Measurements from ENCODE around the gene SMYD3. TPM values are rescaled to one million over a fixed set of nuclear protein-coding genes. Genes with fewer than 3 reads are reported as not detected.

The SMYD3 gene
- total RNA-seq, 1 donor from 2014 or later: 35.4 TPM

DNA sequence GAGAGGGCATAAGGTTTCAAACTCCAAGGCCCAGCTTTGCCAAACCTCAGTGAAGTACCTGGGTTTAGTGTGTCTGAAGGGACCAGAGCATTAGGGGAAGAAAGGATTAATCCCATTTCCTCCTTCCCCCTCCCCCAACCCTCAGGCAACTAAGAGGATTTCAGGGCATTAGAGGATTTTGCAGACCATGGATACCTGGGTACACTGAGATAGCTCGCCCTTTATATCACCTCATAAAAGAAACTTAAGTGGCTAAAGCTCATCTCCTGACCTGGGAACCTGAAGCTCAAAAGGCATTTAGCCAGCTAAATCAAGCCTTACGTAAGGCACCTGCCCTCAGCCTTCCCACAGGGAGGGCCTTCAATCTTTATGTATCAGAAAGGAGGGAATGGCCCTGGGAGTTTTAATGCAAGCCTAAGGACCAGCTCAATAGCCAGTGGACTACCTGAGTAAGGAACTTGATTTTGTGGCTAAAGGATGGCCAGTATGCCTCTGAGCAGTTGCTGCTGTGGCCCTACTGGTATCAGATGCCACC, 26.4 kb upstream of the SMYD3 start:
- no peak overlapping the region for H3K4me3 Mint-ChIP-seq (ENCODE audit: unreplicated experiment)
- H3K27me3 Mint-ChIP-seq (ENCODE audit: unreplicated experiment): peaks cover 3% of the 10 kb centered on the region
- H3K27ac Mint-ChIP-seq (ENCODE audit: unreplicated experiment): no peak overlapping the region
- TF ChIP-seq, protein P1, sequence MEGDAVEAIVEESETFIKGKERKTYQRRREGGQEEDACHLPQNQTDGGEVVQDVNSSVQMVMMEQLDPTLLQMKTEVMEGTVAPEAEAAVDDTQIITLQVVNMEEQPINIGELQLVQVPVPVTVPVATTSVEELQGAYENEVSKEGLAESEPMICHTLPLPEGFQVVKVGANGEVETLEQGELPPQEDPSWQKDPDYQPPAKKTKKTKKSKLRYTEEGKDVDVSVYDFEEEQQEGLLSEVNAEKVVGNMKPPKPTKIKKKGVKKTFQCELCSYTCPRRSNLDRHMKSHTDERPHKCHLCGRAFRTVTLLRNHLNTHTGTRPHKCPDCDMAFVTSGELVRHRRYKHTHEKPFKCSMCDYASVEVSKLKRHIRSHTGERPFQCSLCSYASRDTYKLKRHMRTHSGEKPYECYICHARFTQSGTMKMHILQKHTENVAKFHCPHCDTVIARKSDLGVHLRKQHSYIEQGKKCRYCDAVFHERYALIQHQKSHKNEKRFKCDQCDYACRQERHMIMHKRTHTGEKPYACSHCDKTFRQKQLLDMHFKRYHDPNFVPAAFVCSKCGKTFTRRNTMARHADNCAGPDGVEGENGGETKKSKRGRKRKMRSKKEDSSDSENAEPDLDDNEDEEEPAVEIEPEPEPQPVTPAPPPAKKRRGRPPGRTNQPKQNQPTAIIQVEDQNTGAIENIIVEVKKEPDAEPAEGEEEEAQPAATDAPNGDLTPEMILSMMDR (IDR thresholded peaks at IDR 0.05; ENCODE audit: unreplicated experiment): no peak
- H3K9me3 Mint-ChIP-seq (ENCODE audit: unreplicated experiment): peaks cover 13% of the 10 kb centered on the region
- H3K4me1 Mint-ChIP-seq (ENCODE audit: unreplicated experiment): no peaks in the 10 kb centered on the region
- H3K36me3 Mint-ChIP-seq (ENCODE audit: low read depth, unreplicated experiment): peaks cover 7% of the 10 kb centered on the region
- no peak for DNase-seq (ENCODE audit: low spot score)

DNA sequence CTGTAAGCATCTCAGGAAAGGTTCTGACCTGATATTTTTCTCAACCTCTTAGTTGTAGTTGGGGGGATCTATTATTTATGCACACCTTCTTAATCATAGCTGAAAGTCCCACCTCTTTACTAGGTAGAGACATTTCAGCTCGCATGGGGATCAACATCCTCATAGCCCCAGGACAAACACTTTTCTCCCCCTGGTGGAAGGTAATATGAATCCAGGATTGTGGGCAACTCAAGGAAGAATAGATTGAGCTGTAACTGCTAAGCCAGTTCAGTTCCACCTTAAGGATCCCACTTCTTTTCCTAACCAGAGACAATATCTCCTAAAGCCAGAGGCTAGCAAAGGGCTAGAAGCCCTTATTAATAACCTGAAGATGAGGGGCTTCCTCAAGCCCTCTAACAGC, 25.4 kb upstream of the SMYD3 start:
- Mint-ChIP-seq H3K36me3 (ENCODE audit: low read depth, unreplicated experiment) (peaks cover 7% of the 10 kb centered on the region), H3K4me1 (ENCODE audit: unreplicated experiment) (no peaks in the 10 kb centered on the region), H3K27me3 (ENCODE audit: unreplicated experiment) (peaks cover 3% of the 10 kb centered on the region), H3K4me3 (ENCODE audit: unreplicated experiment) (no peak overlapping the region), H3K9me3 (ENCODE audit: unreplicated experiment) (peaks cover 13% of the 10 kb centered on the region), H3K27ac (ENCODE audit: unreplicated experiment) (no peak overlapping the region)
- TF ChIP-seq, protein P1 (IDR thresholded peaks at IDR 0.05; ENCODE audit: unreplicated experiment): no peak
- no peak for DNase-seq (ENCODE audit: low spot score)

DNA sequence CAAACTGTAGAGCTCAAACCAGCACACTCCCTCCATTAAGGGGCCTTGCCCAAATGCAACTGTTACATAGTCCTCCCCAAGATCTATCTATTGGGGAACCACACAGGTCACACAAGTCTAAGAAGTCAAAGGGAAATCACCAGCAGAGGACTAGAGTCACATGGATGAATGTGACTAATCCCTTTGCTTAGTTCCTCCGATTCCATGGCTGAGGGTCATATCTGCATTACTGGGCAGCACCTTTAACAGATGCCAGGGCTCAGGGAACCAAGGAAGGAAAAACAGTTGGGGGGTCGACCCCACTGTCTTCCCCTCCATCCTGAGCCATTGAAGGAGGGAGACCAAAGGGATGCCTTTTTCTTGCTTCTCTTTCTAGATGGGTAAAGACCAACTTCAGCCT, 23.4 kb upstream of the SMYD3 start:
- peaks cover 5% of the 10 kb centered on the region for H3K36me3 Mint-ChIP-seq (ENCODE audit: low read depth, unreplicated experiment)
- DNase-seq (ENCODE audit: low spot score): no peak
- peaks cover 13% of the 10 kb centered on the region for H3K9me3 Mint-ChIP-seq (ENCODE audit: unreplicated experiment)
- H3K4me1 Mint-ChIP-seq (ENCODE audit: unreplicated experiment): peaks cover 4% of the 10 kb centered on the region
- H3K27me3 Mint-ChIP-seq (ENCODE audit: unreplicated experiment): peaks cover 1% of the 10 kb centered on the region
- no peak overlapping the region for H3K27ac Mint-ChIP-seq (ENCODE audit: unreplicated experiment)
- no peak overlapping the region for H3K4me3 Mint-ChIP-seq (ENCODE audit: unreplicated experiment)
- TF ChIP-seq, protein P1 (IDR thresholded peaks at IDR 0.05; ENCODE audit: unreplicated experiment): no peak

DNA sequence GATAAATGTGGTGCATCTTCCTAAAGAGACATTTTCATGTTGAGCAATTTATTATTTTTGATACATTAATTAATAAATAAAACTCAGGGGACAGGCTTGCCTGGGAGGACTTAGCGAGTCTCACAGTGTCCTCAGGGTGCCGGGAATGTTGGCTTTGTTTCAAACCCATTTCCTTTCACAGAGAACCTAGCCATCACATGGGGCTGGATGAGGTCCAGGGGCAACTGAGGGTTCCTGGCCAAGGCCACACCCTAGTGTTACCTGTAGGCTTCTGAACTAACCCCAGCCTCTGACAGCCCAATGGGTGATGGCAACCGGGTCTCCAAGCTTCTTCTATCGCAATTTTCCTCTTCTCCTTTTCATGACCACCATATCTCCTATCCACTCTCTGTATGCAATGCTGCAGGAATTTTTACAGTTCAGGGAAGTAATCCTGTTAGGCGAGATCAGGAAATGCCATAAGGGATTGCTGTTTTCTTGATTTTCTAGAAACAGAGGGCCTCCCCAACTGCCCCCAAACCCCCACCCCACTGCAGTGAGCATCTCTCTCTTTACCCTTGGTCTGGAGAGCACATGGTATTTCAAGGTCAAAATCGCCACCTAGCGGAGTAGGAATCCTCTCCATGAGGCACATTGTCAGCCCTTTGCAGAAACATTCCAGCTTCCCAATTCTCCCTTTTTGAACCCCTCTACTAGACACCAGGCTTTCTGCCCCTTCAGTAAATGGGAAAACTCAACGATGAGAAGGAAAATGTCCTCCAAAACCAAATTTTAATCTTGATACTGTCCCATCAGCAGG, 22.1 kb upstream of the SMYD3 start:
- peaks cover 5% of the 10 kb centered on the region for H3K36me3 Mint-ChIP-seq (ENCODE audit: low read depth, unreplicated experiment)

More for the DNA sequence above, 22.1 kb upstream of the SMYD3 start:
- TF ChIP-seq, protein P1 (IDR thresholded peaks at IDR 0.05; ENCODE audit: unreplicated experiment): no peak
- H3K4me3 Mint-ChIP-seq (ENCODE audit: unreplicated experiment): no peak overlapping the region
- no peak for DNase-seq (ENCODE audit: low spot score)
- peaks cover 1% of the 10 kb centered on the region for H3K27me3 Mint-ChIP-seq (ENCODE audit: unreplicated experiment)
- no peak overlapping the region for H3K27ac Mint-ChIP-seq (ENCODE audit: unreplicated experiment)
- H3K9me3 Mint-ChIP-seq (ENCODE audit: unreplicated experiment): peaks cover 13% of the 10 kb centered on the region
- peaks cover 4% of the 10 kb centered on the region for H3K4me1 Mint-ChIP-seq (ENCODE audit: unreplicated experiment)

Measured in endothelial cell (in vitro differentiated cells).